Small intestine (tissue), 7 donors: ENCODE data around the gene CELSR2. TPM values are rescaled to one million over a fixed set of nuclear protein-coding genes. Genes with fewer than 3 reads are reported as not detected.
"Not testable (repeated sequence)": the region's sequence is repeated elsewhere in the genome, so short reads cannot be mapped to it uniquely, and the experiment has no call there.

ENCODE experiments used
- DNase-seq, 2 donors: peaks; one replicate each; pipeline versions ENCODE4 v3.0.0 to v3.0.0-alpha.2; 2013
- FAIRE-seq: peaks from 2 replicates; lab custom pipeline; 2012; peaks lifted over from hg19 to GRCh38; lab: Jason Lieb, UNC
- H3K27ac ChIP-seq, 3 donors: one replicate each; pipeline ENCODE4 v1.5.1; 2013; ENCODE audit warnings: low read length in 2 of 3, mild to moderate bottlenecking in 2 of 3, control low read depth in 1 of 3, inconsistent platforms in 1 of 3, low read depth in 1 of 3, moderate library complexity in 1 of 3
- H3K27me3 ChIP-seq, 3 donors: one replicate each; pipeline ENCODE4 v1.6.1; 2013; ENCODE audit warnings: low read length in 3 of 3, inconsistent platforms in 1 of 3; ENCODE audit not compliant: control insufficient read depth in 3 of 3, insufficient read depth in 3 of 3
- H3K36me3 ChIP-seq, 3 donors: one replicate each; pipeline ENCODE4 v1.6.1; 2013; ENCODE audit warnings: low read length in 3 of 3, inconsistent platforms in 1 of 3, low read depth in 1 of 3, mild to moderate bottlenecking in 1 of 3, moderate library complexity in 1 of 3; ENCODE audit not compliant: control insufficient read depth in 3 of 3, insufficient read depth in 2 of 3
- H3K4me1 ChIP-seq, 3 donors: one replicate each; pipeline ENCODE4 v1.6.1; 2013; ENCODE audit warnings: low read length in 2 of 3, inconsistent platforms in 1 of 3, low read depth in 1 of 3, mild to moderate bottlenecking in 1 of 3, moderate library complexity in 1 of 3; ENCODE audit not compliant: control insufficient read depth in 3 of 3, insufficient read depth in 2 of 3
- H3K4me3 ChIP-seq, 3 donors: one replicate each; pipeline ENCODE4 v1.5.1; 2013; ENCODE audit warnings: low read length in 3 of 3, control low read depth in 1 of 3, inconsistent platforms in 1 of 3, low read depth in 1 of 3, mild to moderate bottlenecking in 1 of 3, moderate library complexity in 1 of 3
- H3K9me3 ChIP-seq, 2 donors: one replicate each; pipeline ENCODE4 v1.6.1; 2013; ENCODE audit warnings: low read depth in 1 of 2, low read length in 1 of 2; ENCODE audit not compliant: control insufficient read depth in 2 of 2, insufficient read depth in 1 of 2
- whole genome bisulfite sequencing, 3 donors: extraction: QIAGEN DNeasy Blood & Tissue Kit; methylation state at CpG; one replicate each; pipeline ENCODE4 v1.1.7; 2013; 5-methylcytosine and 5-hydroxymethylcytosine counted together
- polyA plus RNA-seq, 4 donors: library from polyadenylated mRNA; stranded (reverse) in 3 of 4; unstranded in 1 of 4; fragments of 200-250 nt in 3 of 4; fragments of 120-200 nt in 1 of 4; gene quantifications; one replicate each; pipeline versions ENCODE4 v1.2.1 to v1.2.3, GENCODE V29; 2013
- donor health status: healthy with polysubstance abuse.
- donor health status: control.
- donor health status: control.
- donor health status: Bipolar disorder and iron deficiency.
- donor health status: healthy.

The CELSR2 gene
- polyA plus RNA-seq, 4 donors: under 0.01 to 7.9 (median 1.5) TPM

GRCh38 chr1:109218516-109218915 lies 30.8 kb upstream of the CELSR2 start:
- peaks cover 0 to 14% (median 4%) of the 10 kb centered on the region in 3 donors for H3K36me3 ChIP-seq
- peak overlapping the region in 2 of 3 donors; percentile 11 to 67 for H3K27ac ChIP-seq
- H3K9me3 ChIP-seq: no peaks in the 10 kb centered on the region
- H3K4me1 ChIP-seq: peaks cover 2 to 9% (median 5%) of the 10 kb centered on the region in 3 donors
- no peaks in the 10 kb centered on the region for H3K27me3 ChIP-seq
- DNase-seq (peak; percentile 84 to 93), FAIRE-seq (no peak)
- no peak overlapping the region for H3K4me3 ChIP-seq
- WGBS, 3 donors: 19 to 55% (median 45%) methylated on average over 3 of the region's 3 CpGs

- DNase-seq, FAIRE-seq, H3K4me1 ChIP-seq, H3K9me3 ChIP-seq, H3K27me3 ChIP-seq, H3K27ac ChIP-seq, H3K4me3 ChIP-seq: not testable (repeated sequence)
- WGBS, 3 donors: 91 to 97% (median 95%) methylated on average over 9 of the region's 9 CpGs
- H3K36me3 ChIP-seq: peaks cover 4 to 15% (median 7%) of the 10 kb centered on the region in 3 donors
Measured at GRCh38 chr1:109221201-109221600, 28.1 kb upstream of the CELSR2 start.

- Histone ChIP-seq H3K27me3 (no peaks in the 10 kb centered on the region), H3K4me1 (no peaks in the 10 kb centered on the region), H3K36me3 (peaks cover 17 to 27% (median 17%) of the 10 kb centered on the region in 3 donors), H3K27ac (no peak overlapping the region), H3K4me3 (no peak overlapping the region), H3K9me3 (no peaks in the 10 kb centered on the region)
- 88 to 97% (median 89%) methylated on average over 3 of the region's 3 CpGs for WGBS, 3 donors
- no peak for FAIRE-seq
- no peak for DNase-seq
Measured at GRCh38 chr1:109225308-109225707, 24.0 kb upstream of the CELSR2 start.

GRCh38 chr1:109225711-109226445 lies 23.5 kb upstream of the CELSR2 start:
- Histone ChIP-seq H3K9me3 (no peaks in the 10 kb centered on the region), H3K27me3 (no peaks in the 10 kb centered on the region), H3K27ac (no peak overlapping the region), H3K36me3 (peaks cover 17 to 32% (median 17%) of the 10 kb centered on the region in 3 donors), H3K4me3 (no peak overlapping the region), H3K4me1 (no peaks in the 10 kb centered on the region)
- no peak for FAIRE-seq
- WGBS, 3 donors: 96 to 97% (median 97%) methylated on average over 5 of the region's 5 CpGs
- no peak for DNase-seq

GRCh38 chr1:109228167-109228566 lies 21.2 kb upstream of the CELSR2 start:
- 89 to 95% (median 94%) methylated on average over 3 of the region's 3 CpGs for WGBS, 3 donors
- H3K36me3 ChIP-seq: peaks cover 22 to 42% (median 25%) of the 10 kb centered on the region in 3 donors

GRCh38 chr1:109229531-109230127 lies 19.7 kb upstream of the CELSR2 start:
- Histone ChIP-seq H3K4me3 (no peak overlapping the region), H3K4me1 (no peaks in the 10 kb centered on the region), H3K9me3 (no peaks in the 10 kb centered on the region), H3K27me3 (no peaks in the 10 kb centered on the region), H3K36me3 (peaks cover 22 to 49% (median 22%) of the 10 kb centered on the region in 3 donors), H3K27ac (no peak overlapping the region)
- no peak for DNase-seq
- FAIRE-seq: no peak
- 80 to 92% (median 89%) methylated on average over 13 of the region's 13 CpGs for WGBS, 3 donors

More at GRCh38 chr1:109228167-109228566, 21.2 kb upstream of the CELSR2 start:
- Histone ChIP-seq H3K9me3 (no peaks in the 10 kb centered on the region), H3K27me3 (no peaks in the 10 kb centered on the region), H3K4me3 (no peak overlapping the region), H3K27ac (no peak overlapping the region), H3K4me1 (no peaks in the 10 kb centered on the region)
- no peak for DNase-seq
- no peak for FAIRE-seq

- FAIRE-seq: no peak
- 79 to 89% (median 83%) methylated on average over 3 of the region's 3 CpGs for WGBS, 3 donors
Measured at GRCh38 chr1:109231066-109231465, 18.3 kb upstream of the CELSR2 start.

GRCh38 chr1:109235137-109235536 lies 14.2 kb upstream of the CELSR2 start:
- Histone ChIP-seq H3K4me3 (no peak overlapping the region), H3K27ac (no peak overlapping the region), H3K9me3 (no peaks in the 10 kb centered on the region), H3K27me3 (no peaks in the 10 kb centered on the region), H3K4me1 (peaks cover 0 to 6% (median 0%) of the 10 kb centered on the region in 3 donors), H3K36me3 (peaks cover 24 to 70% (median 34%) of the 10 kb centered on the region in 3 donors)
- WGBS, 3 donors: 94 to 98% (median 96%) methylated on average over 7 of the region's 7 CpGs
- no peak for DNase-seq
- no peak for FAIRE-seq

More at GRCh38 chr1:109231066-109231465, 18.3 kb upstream of the CELSR2 start:
- H3K4me1 ChIP-seq: no peaks in the 10 kb centered on the region
- no peak overlapping the region for H3K4me3 ChIP-seq
- H3K27me3 ChIP-seq: no peaks in the 10 kb centered on the region
- H3K36me3 ChIP-seq: peaks cover 28 to 58% (median 31%) of the 10 kb centered on the region in 3 donors
- no peak for DNase-seq
- no peak overlapping the region for H3K27ac ChIP-seq
- H3K9me3 ChIP-seq: no peaks in the 10 kb centered on the region
